Natural killer cell (primary cell): ENCODE results near the gene ZBTB7A. TPM values are rescaled to one million over a fixed set of nuclear protein-coding genes. Genes with fewer than 3 reads are reported as not detected.
A peak's percentile ranks its signal among the peaks of the same experiment; 100 is the strongest.

ENCODE experiments used
- ATAC-seq, 3 donors: fragments of 150-1000 bp in 2 of 3; fragments of 200-7000 bp in 1 of 3; cut with Tn5 transposase; 1 replicate in 1 of 3; 2 replicates in 2 of 3; pipeline ENCODE4 v1.10.0; 2021; ENCODE audit warnings: mild to moderate bottlenecking in 2 of 3, moderate library complexity in 2 of 3
- DNase-seq, 2 donors: peaks; one replicate each; pipeline versions ENCODE4 v3.0.0 to v3.0.0-alpha.2; 2013 to 2021; ENCODE audit warnings: mixed read lengths in 1 of 2
- H3K27ac ChIP-seq: one replicate; pipeline ENCODE4 v1.5.1; 2013; ENCODE audit warnings: mild to moderate bottlenecking, low read length
- H3K27me3 ChIP-seq: one replicate; pipeline ENCODE4 v1.6.1; 2013; ENCODE audit warnings: low read length; ENCODE audit not compliant: control insufficient read depth, insufficient read depth
- H3K36me3 ChIP-seq: one replicate; pipeline ENCODE4 v1.6.1; 2013; ENCODE audit warnings: low read length; ENCODE audit not compliant: control insufficient read depth, insufficient read depth
- H3K4me1 ChIP-seq: one replicate; pipeline ENCODE4 v1.6.1; 2013; ENCODE audit warnings: low read length; ENCODE audit not compliant: control insufficient read depth, insufficient read depth
- H3K4me3 ChIP-seq: one replicate; pipeline ENCODE4 v1.5.1; 2013; ENCODE audit warnings: low read length
- H3K9me3 ChIP-seq: one replicate; pipeline ENCODE4 v1.6.1; 2013; ENCODE audit warnings: low read length; ENCODE audit not compliant: control insufficient read depth, insufficient read depth
- H3K27ac Mint-ChIP-seq, 2 donors: one replicate each; pipeline ENCODE4 v1.8.0; 2022; ENCODE audit warnings: mild to moderate bottlenecking in 2 of 2, mixed read lengths in 2 of 2, moderate library complexity in 1 of 2
- H3K27me3 Mint-ChIP-seq, 2 donors: one replicate each; pipeline ENCODE4 v1.8.0; 2022; ENCODE audit warnings: low read depth in 2 of 2, mixed read lengths in 2 of 2
- H3K36me3 Mint-ChIP-seq: one replicate; pipeline ENCODE4 v1.8.0; 2022; ENCODE audit warnings: mixed read lengths
- H3K4me1 Mint-ChIP-seq, 2 donors: one replicate each; pipeline ENCODE4 v1.8.0; 2022; ENCODE audit warnings: mixed read lengths in 2 of 2
- H3K4me3 Mint-ChIP-seq: one replicate; pipeline ENCODE4 v1.8.0; 2022; ENCODE audit warnings: mild to moderate bottlenecking, moderate library complexity, mixed read lengths
- H3K9me3 Mint-ChIP-seq, 2 donors: one replicate each; pipeline ENCODE4 v1.8.0; 2022; ENCODE audit warnings: mixed read lengths in 2 of 2
- CTCF ChIP-seq: fragments of 200-600 bp; IDR thresholded peaks from one replicate; pipeline ENCODE4 v1.8.0; 2022; ENCODE audit warnings: antibody characterized with exemption
- WGBS: methylation state at CpG from one replicate; pipeline ENCODE4 v1.1.7; 2013; ENCODE audit warnings: missing lambda C conversion rate; ENCODE audit not compliant: insufficient coverage; 5-methylcytosine and 5-hydroxymethylcytosine counted together
- intact Hi-C: fragments of 100-400 bp; cut with micrococcal nuclease; formaldehyde crosslinking; loops from one replicate; pipeline ENCODE4 v1.14.2; 2022
- total RNA-seq, 4 donors: library from RNA; stranded (reverse); fragments of 120-200 nt in 1 of 4; gene quantifications; one replicate each; pipeline versions ENCODE4 v1.2.3 to v1.2.4, GENCODE V29; 2013 to 2022

ZBTB7A gene
- total RNA-seq, 3 donors from 2014 or later (not counting 1 experiment from before 2014, with no cell fraction given) = 81.6 to 97.7 (median 82.9) TPM

- Histone ChIP-seq H3K9me3 (no peaks in the 10 kb centered on the region), H3K27me3 (no peaks in the 10 kb centered on the region), H3K4me1 (peaks cover 84% of the 10 kb centered on the region), H3K27ac (no peak overlapping the region), H3K4me3 (no peak overlapping the region), H3K36me3 (no peaks in the 10 kb centered on the region)
- intact Hi-C loops = no loop called here
- H3K27me3 Mint-ChIP-seq = no peaks in the 10 kb centered on the region
- no peaks in the 10 kb centered on the region for H3K36me3 Mint-ChIP-seq
- no peak for DNase-seq
- H3K4me1 Mint-ChIP-seq = peaks cover 12 to 38% of the 10 kb centered on the region in 2 donors
- peak overlapping the region; percentile 25 for H3K4me3 Mint-ChIP-seq
- no peak for ATAC-seq
- no peaks in the 10 kb centered on the region for H3K9me3 Mint-ChIP-seq
- WGBS = 47% methylated on average over 2 of the region's 2 CpGs
- no peak overlapping the region for H3K27ac Mint-ChIP-seq
- no peak for TF ChIP-seq CTCF
Observed at GRCh38 chr19:4081441-4082129, 14.9 kb upstream of the ZBTB7A start.

GRCh38 chr19:4080473-4080872 is 13.8 kb upstream of the ZBTB7A start:
- TF ChIP-seq CTCF = no peak
- ATAC-seq (no peak), DNase-seq (no peak)
- Histone ChIP-seq H3K27me3 (no peaks in the 10 kb centered on the region), H3K4me3 (no peak overlapping the region), H3K36me3 (no peaks in the 10 kb centered on the region), H3K9me3 (no peaks in the 10 kb centered on the region), H3K27ac (no peak overlapping the region), H3K4me1 (peaks cover 78% of the 10 kb centered on the region)
- peaks cover 8 to 31% of the 10 kb centered on the region in 2 donors for H3K4me1 Mint-ChIP-seq
- H3K27ac Mint-ChIP-seq = no peak overlapping the region
- H3K4me3 Mint-ChIP-seq = no peak overlapping the region
- 79% methylated on average over 6 of the region's 6 CpGs for WGBS
- H3K36me3 Mint-ChIP-seq = no peaks in the 10 kb centered on the region
- intact Hi-C loops = no loop called here
- H3K9me3 Mint-ChIP-seq = no peaks in the 10 kb centered on the region
- no peaks in the 10 kb centered on the region for H3K27me3 Mint-ChIP-seq

DNA sequence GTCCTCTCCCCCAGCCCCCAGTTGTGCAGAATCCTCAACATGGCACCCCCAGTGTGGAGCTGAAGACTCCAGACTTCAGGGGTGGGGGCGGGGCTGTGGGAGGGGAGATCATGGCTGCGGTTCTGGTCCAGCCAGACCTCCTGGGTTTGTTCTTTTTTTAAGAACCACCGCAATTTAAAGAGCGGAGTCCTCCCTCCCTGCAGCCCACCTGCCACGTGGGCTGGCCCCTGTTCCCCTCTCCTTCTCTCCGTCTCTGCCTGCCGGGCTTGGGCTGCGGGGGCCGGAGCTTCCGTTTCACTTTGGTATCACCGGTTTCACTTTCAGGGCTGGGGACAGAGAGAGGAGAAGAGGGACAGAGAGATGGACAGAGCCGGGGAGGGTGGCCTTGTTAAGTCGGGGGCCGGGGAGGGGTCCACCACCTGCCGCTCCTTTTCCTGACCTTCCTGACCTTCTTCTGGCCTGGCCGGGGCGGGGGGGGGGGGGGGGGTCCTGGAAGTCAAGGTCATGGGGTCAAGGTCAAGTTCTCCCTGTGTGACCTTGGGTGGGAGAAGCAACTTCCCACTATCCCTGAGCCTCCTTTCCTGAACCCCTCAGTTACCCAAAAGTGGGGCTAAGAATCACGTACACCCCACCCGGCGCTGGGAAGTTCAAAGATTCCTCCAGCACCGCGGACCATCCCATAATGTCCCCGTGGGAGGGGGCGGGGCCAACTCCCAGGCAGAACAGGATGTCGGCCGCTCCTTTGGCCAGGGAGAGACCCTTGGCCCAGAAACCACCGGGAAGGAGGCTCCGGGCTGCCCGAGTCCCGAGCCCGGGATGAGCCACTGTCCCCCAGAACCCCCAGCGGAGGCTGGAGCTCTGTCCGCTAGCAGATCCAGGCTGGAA is 11.3 kb upstream of the ZBTB7A start:
- Histone ChIP-seq H3K4me1 (peaks cover 61% of the 10 kb centered on the region), H3K27me3 (no peaks in the 10 kb centered on the region), H3K4me3 (peak overlapping the region; percentile 55), H3K9me3 (no peaks in the 10 kb centered on the region), H3K36me3 (no peaks in the 10 kb centered on the region), H3K27ac (peak overlapping the region; percentile 82)
- H3K27ac Mint-ChIP-seq = peak overlapping the region; percentile 79 to 89
- no peaks in the 10 kb centered on the region for H3K27me3 Mint-ChIP-seq
- DNase-seq (peak in 1 of 2 donors; percentile 65), ATAC-seq (peak; percentile 72 to 81 (median 80))
- H3K4me1 Mint-ChIP-seq = peaks cover 0 to 27% of the 10 kb centered on the region in 2 donors
- no peak for TF ChIP-seq CTCF
- H3K36me3 Mint-ChIP-seq = no peaks in the 10 kb centered on the region
- no peaks in the 10 kb centered on the region for H3K9me3 Mint-ChIP-seq
- intact Hi-C loops = no loop called here
- peak overlapping the region; percentile 90 for H3K4me3 Mint-ChIP-seq
- 28% methylated on average over 28 of the region's 33 CpGs for WGBS
